ENCODE data around the gene INAVA.

- TF ChIP-seq CTCF (IDR thresholded peaks at IDR 0.05) = no peak
- TF ChIP-seq POLR2A (IDR thresholded peaks at IDR 0.05) = no peak
These were observed 27.5 kb upstream of the INAVA start for GRCh38 chr1:200867018-200867811.

All from Peyer's patch (tissue), 4 donors.